GM06990 (cell line): ENCODE results near the gene CLASRP.

Experiments used
- DNase-seq: peaks from one replicate; pipeline ENCODE4 v3.0.0-alpha.2; 2011; ENCODE audit not compliant: insufficient read length; ENCODE audit errors: extremely low read depth
- H3K27me3 ChIP-seq: replicated peaks from 2 replicates; pipeline ENCODE4 v1.6.0; 2011; ENCODE audit warnings: low read length; ENCODE audit not compliant: control insufficient read depth, insufficient read depth
- H3K36me3 ChIP-seq: 2 replicates; pipeline ENCODE4 v1.5.1; 2011; ENCODE audit warnings: low read length; ENCODE audit not compliant: control insufficient read depth, insufficient read depth
- H3K4me3 ChIP-seq: replicated peaks from 2 replicates; pipeline ENCODE4 v1.5.1; 2011; ENCODE audit warnings: low read depth, mild to moderate bottlenecking, control low read depth, low read length
- CTCF ChIP-seq: IDR thresholded peaks from 2 replicates; pipeline ENCODE4 v1.5.1; 2011; ENCODE audit warnings: low read length, control low read depth, mild to moderate bottlenecking, inconsistent platforms; ENCODE audit not compliant: insufficient read depth, poor library complexity, severe bottlenecking

CLASRP gene

DNA sequence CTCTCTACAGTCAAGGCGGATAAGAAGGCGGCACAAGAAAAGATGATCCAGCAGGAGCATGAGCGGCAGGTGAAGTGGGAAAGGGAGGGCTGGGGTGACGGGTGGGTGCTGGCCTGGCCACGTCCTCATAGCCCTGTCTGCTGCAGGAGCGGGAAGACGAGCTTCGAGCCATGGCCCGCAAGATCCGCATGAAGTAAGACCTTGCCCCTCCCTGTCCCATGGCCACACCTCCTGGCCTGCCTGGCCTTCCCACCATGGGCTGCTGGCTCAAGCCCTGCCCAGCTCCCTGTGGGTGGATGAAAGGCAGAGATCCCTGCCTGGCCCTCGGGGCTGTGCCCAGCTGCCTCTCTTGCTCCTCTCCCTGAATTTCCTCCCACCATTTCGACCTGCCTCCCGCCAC is 30.2 kb downstream of the CLASRP start:
- Histone ChIP-seq H3K27me3 (no peaks in the 10 kb centered on the region), H3K4me3 (no peak overlapping the region), H3K36me3 (peaks cover 34% of the 10 kb centered on the region)
- TF ChIP-seq CTCF: no peak
- no peak for DNase-seq

DNA sequence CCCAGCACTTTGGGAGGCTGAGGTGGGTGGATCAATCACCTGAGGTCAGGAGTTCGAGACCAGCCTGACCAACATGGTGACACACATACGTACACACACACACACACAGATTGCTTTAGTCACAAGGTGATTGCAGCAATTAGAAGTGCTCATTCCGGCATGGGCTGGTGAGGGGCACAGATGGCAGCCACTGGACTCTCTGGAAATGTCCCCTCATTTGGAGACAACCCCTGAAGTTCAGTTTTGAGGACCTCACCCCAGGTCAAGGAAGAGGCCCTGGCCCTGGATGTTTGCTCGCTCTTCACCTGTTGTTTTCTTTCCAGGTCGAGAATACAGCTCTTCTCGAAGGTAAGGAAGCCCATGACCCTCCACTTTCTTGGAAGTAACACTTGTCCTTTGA is 31.4 kb downstream of the CLASRP start:
- no peaks in the 10 kb centered on the region for H3K27me3 ChIP-seq

GRCh38 chr19:45070861-45071544 is 32.2 kb downstream of the CLASRP start:
- no peak overlapping the region for H3K4me3 ChIP-seq
- TF ChIP-seq CTCF: no peak
- DNase-seq: no peak
- peaks cover 29% of the 10 kb centered on the region for H3K36me3 ChIP-seq
- no peaks in the 10 kb centered on the region for H3K27me3 ChIP-seq

More for the DNA sequence above, 31.4 kb downstream of the CLASRP start:
- no peak for DNase-seq
- no peak for TF ChIP-seq CTCF
- peaks cover 31% of the 10 kb centered on the region for H3K36me3 ChIP-seq
- H3K4me3 ChIP-seq: no peak overlapping the region

GRCh38 chr19:45071545-45071938 is 32.7 kb downstream of the CLASRP start:
- H3K4me3 ChIP-seq: no peak overlapping the region
- DNase-seq: no peak
- TF ChIP-seq CTCF: no peak
- no peaks in the 10 kb centered on the region for H3K27me3 ChIP-seq
- H3K36me3 ChIP-seq: peaks cover 29% of the 10 kb centered on the region

DNA sequence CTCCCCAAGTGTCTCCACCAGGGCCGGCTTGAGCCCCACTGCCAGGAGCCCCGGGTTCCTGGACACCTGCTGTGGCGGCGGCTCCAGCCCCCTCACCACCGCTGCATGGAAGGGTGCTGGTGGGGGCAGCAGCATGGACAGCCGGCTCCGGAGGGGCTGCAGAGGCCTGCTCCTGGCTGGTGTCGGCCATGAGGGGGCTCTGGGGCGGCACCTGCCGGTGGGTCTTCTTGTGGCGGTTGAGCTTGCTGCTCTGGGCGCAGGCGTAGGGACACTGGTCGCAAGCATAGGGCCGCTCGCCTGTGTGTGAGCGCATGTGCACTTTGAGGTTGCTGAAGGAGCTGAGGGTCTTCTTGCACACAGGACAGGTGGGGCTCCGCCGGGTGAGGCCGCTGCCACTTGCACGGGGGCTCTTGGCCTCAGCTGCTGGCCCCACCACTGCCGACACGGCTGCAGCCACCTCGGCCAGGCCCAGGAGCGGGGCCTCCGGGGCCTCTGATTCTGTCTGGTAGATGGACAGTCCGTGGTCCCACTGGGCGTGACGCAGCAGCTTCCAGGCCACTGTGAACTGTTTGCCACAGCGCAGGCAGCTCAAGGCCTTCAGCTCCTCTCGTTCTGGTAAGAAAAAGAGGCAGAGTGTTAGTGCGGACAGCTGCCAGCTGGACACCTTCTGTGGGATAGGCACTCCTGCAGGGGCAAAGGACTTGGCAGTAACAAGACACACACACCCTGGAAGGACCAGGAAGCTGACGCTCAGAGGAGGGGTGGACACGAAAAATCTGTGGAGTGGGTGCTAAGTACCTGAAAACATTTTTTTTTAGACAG is 33.3 kb downstream of the CLASRP start:
- H3K4me3 ChIP-seq: no peak overlapping the region
- no peak for TF ChIP-seq CTCF
- DNase-seq: no peak
- H3K27me3 ChIP-seq: no peaks in the 10 kb centered on the region
- peaks cover 26% of the 10 kb centered on the region for H3K36me3 ChIP-seq
